ENCODE results near the gene CPXM2.

DNA sequence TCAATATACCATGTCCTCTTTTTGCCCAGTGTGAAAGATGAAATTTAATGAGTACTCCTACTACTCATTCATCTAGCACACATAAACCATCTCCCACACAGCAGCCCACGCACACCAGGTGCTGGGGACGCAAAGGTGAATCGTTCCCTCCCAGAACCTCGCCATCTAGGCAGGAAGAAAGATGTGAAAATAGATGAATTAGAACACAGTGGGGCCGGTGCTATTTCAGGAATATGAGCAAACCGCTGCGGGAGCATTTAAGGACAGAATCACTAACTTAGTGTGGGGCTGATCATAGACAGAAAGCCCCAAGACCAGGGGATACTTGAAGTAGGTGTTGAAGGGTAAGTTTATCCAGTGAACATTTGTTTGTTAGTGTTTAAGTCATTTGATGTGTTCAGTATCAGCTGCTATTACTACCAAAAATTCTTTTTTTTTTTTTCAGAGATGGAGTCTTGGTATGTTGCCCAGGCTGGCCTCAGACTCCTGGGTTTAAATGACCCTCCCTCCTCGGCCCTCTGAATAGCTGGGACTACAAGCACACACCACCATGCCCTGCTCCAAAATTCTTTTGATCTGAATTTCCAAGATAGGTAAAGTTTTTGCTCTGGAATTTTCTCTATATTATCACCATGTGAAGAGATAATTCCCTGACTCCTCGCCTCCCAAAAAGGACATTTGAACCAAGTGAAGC, 48.8 kb downstream of the CPXM2 start:
- TF ChIP-seq SMC3 (IDR thresholded peaks at IDR 0.05; ENCODE audit: low read depth, low read length) (no peak), MAX (IDR thresholded peaks at IDR 0.05; ENCODE audit: low read depth) (no peak), YY1 (IDR thresholded peaks at IDR 0.05; ENCODE audit: low read depth) (no peak), EZH2phosphoT487 (IDR thresholded peaks at IDR 0.05; ENCODE audit: borderline replicate concordance, low read depth) (no peak), ZBTB33 (IDR thresholded peaks at IDR 0.05; ENCODE audit: borderline replicate concordance, low read depth) (no peak), POLR2AphosphoS5 (IDR thresholded peaks at IDR 0.05; ENCODE audit: low read depth, low read length) (no peak), TAF1 (IDR thresholded peaks at IDR 0.05; ENCODE audit: borderline replicate concordance, low read depth, low read length) (no peak), FOXM1 (IDR thresholded peaks at IDR 0.05; ENCODE audit: low read depth) (no peak), PBX3 (IDR thresholded peaks at IDR 0.05) (no peak), IRF3 (IDR thresholded peaks at IDR 0.05; ENCODE audit: low read depth, low read length) (no peak)
- TF ChIP-seq, protein P1, sequence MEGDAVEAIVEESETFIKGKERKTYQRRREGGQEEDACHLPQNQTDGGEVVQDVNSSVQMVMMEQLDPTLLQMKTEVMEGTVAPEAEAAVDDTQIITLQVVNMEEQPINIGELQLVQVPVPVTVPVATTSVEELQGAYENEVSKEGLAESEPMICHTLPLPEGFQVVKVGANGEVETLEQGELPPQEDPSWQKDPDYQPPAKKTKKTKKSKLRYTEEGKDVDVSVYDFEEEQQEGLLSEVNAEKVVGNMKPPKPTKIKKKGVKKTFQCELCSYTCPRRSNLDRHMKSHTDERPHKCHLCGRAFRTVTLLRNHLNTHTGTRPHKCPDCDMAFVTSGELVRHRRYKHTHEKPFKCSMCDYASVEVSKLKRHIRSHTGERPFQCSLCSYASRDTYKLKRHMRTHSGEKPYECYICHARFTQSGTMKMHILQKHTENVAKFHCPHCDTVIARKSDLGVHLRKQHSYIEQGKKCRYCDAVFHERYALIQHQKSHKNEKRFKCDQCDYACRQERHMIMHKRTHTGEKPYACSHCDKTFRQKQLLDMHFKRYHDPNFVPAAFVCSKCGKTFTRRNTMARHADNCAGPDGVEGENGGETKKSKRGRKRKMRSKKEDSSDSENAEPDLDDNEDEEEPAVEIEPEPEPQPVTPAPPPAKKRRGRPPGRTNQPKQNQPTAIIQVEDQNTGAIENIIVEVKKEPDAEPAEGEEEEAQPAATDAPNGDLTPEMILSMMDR (IDR thresholded peaks at IDR 0.05), result no peak
- TF ChIP-seq, protein P2, sequence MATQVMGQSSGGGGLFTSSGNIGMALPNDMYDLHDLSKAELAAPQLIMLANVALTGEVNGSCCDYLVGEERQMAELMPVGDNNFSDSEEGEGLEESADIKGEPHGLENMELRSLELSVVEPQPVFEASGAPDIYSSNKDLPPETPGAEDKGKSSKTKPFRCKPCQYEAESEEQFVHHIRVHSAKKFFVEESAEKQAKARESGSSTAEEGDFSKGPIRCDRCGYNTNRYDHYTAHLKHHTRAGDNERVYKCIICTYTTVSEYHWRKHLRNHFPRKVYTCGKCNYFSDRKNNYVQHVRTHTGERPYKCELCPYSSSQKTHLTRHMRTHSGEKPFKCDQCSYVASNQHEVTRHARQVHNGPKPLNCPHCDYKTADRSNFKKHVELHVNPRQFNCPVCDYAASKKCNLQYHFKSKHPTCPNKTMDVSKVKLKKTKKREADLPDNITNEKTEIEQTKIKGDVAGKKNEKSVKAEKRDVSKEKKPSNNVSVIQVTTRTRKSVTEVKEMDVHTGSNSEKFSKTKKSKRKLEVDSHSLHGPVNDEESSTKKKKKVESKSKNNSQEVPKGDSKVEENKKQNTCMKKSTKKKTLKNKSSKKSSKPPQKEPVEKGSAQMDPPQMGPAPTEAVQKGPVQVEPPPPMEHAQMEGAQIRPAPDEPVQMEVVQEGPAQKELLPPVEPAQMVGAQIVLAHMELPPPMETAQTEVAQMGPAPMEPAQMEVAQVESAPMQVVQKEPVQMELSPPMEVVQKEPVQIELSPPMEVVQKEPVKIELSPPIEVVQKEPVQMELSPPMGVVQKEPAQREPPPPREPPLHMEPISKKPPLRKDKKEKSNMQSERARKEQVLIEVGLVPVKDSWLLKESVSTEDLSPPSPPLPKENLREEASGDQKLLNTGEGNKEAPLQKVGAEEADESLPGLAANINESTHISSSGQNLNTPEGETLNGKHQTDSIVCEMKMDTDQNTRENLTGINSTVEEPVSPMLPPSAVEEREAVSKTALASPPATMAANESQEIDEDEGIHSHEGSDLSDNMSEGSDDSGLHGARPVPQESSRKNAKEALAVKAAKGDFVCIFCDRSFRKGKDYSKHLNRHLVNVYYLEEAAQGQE (IDR thresholded peaks at IDR 0.05; ENCODE audit: low read depth, low read length), result no peak

Data from SK-N-SH (cell line).